ENCODE measurements around the gene ATOH8. TPM values are rescaled to one million over a fixed set of nuclear protein-coding genes. Genes with fewer than 3 reads are reported as not detected.

The ATOH8 gene
- total and polyA plus RNA-seq, 2 donors (not counting 1 experiment from before 2014, with no cell fraction given) = not detected

- H3K4me1 Mint-ChIP-seq = no peaks in the 10 kb centered on the region
- ChIA-PET CTCF (interaction anchor here (2.6 kb wide), 1 partner anchor 9 kb away, joined by 10 read pairs; no protein-coding TSS in a partner anchor), POLR2A (no interaction called here)
- no peak overlapping the region for H2AFZ ChIP-seq (ENCODE audit: insufficient read depth, low read depth, low read length, poor library complexity, severe bottlenecking)
- H3K9me3 Mint-ChIP-seq (ENCODE audit: insufficient read depth) = no peaks in the 10 kb centered on the region
- no peaks in the 10 kb centered on the region for H3K36me3 ChIP-seq (replicated peaks in 1 of 2; ENCODE audit: control extremely low read depth in 1 of 2, control insufficient read depth in 1 of 2, extremely low read depth in 1 of 2, insufficient read depth in 2 of 2, low read length in 1 of 2)
- H3K27me3 Mint-ChIP-seq = peaks cover 48% of the 10 kb centered on the region
- H3K4me3 Mint-ChIP-seq = no peak overlapping the region
- H3K4me1 ChIP-seq (ENCODE audit: control insufficient read depth in 2 of 2, insufficient read depth in 2 of 2, low read length in 2 of 2) = no peaks in the 10 kb centered on the region
- peaks cover 0 to 17% (median 8%) of the 10 kb centered on the region in 4 experiments for H3K27me3 ChIP-seq (replicated peaks in 1 of 4; ENCODE audit: control extremely low read depth in 1 of 4, control insufficient read depth in 3 of 4, insufficient read depth in 4 of 4, low read length in 3 of 4)
- H3K9ac ChIP-seq (ENCODE audit: low read length) = no peak overlapping the region
- no peak overlapping the region for H3K27ac Mint-ChIP-seq
- no peak overlapping the region for H3K27ac ChIP-seq (ENCODE audit: low read length in 2 of 2)
- intact Hi-C loops (cut with micrococcal nuclease) = no loop called here
- no peak overlapping the region for H3K4me3 ChIP-seq (ENCODE audit: control extremely low read depth in 1 of 5, extremely low read depth in 1 of 5, insufficient read depth in 1 of 5, low read depth in 2 of 5, low read length in 4 of 5)
- no peaks in the 10 kb centered on the region for H3K79me2 ChIP-seq (ENCODE audit: control insufficient read depth, insufficient read depth, low read length)
- WGBS (ENCODE audit: insufficient coverage) = 100% methylated on average over 1 of the region's 4 CpGs
- ATAC-seq (ENCODE audit: low read depth) = no peak
- DNase-seq = no peak
- TF ChIP-seq CTCF (IDR thresholded peaks at IDR 0.05) = no peak
- TF ChIP-seq EZH2 (IDR thresholded peaks at IDR 0.05; ENCODE audit: borderline replicate concordance, insufficient read depth, low read depth, low read length, poor library complexity, severe bottlenecking) = no peak
- no peaks in the 10 kb centered on the region for H4K20me1 ChIP-seq (ENCODE audit: control insufficient read depth, insufficient read depth, low read length, poor library complexity, severe bottlenecking)
- no peak overlapping the region for H3K4me2 ChIP-seq (replicated peaks; ENCODE audit: low read depth, low read length, poor library complexity, severe bottlenecking)
- H3K9me3 ChIP-seq (ENCODE audit: control extremely low read depth in 1 of 3, control insufficient read depth in 2 of 3, insufficient read depth in 1 of 3, low read length in 2 of 3) = no peaks in the 10 kb centered on the region
Observed at GRCh38 chr2:85737961-85738360, 15.8 kb upstream of the ATOH8 start.

- Histone ChIP-seq H4K20me1 (ENCODE audit: control insufficient read depth, insufficient read depth, low read length, poor library complexity, severe bottlenecking) (no peaks in the 10 kb centered on the region), H2AFZ (ENCODE audit: insufficient read depth, low read depth, low read length, poor library complexity, severe bottlenecking) (no peak overlapping the region), H3K27me3 (replicated peaks in 1 of 4; ENCODE audit: control extremely low read depth in 1 of 4, control insufficient read depth in 3 of 4, insufficient read depth in 4 of 4, low read length in 3 of 4) (peaks cover 0 to 21% (median 9%) of the 10 kb centered on the region in 4 experiments), H3K36me3 (replicated peaks in 1 of 2; ENCODE audit: control extremely low read depth in 1 of 2, control insufficient read depth in 1 of 2, extremely low read depth in 1 of 2, insufficient read depth in 2 of 2, low read length in 1 of 2) (no peaks in the 10 kb centered on the region), H3K9me3 (ENCODE audit: control extremely low read depth in 1 of 3, control insufficient read depth in 2 of 3, insufficient read depth in 1 of 3, low read length in 2 of 3) (no peaks in the 10 kb centered on the region), H3K9ac (ENCODE audit: low read length) (no peak overlapping the region), H3K27ac (ENCODE audit: low read length in 2 of 2) (no peak overlapping the region), H3K4me2 (replicated peaks; ENCODE audit: low read depth, low read length, poor library complexity, severe bottlenecking) (no peak overlapping the region), H3K4me1 (ENCODE audit: control insufficient read depth in 2 of 2, insufficient read depth in 2 of 2, low read length in 2 of 2) (no peaks in the 10 kb centered on the region), H3K4me3 (ENCODE audit: control extremely low read depth in 1 of 5, extremely low read depth in 1 of 5, insufficient read depth in 1 of 5, low read depth in 2 of 5, low read length in 4 of 5) (no peak overlapping the region), H3K79me2 (ENCODE audit: control insufficient read depth, insufficient read depth, low read length) (no peaks in the 10 kb centered on the region)
- POLR2A ChIA-PET = no interaction called here
- no peak for TF ChIP-seq CTCF (IDR thresholded peaks at IDR 0.05)
- no peak for TF ChIP-seq EZH2 (IDR thresholded peaks at IDR 0.05; ENCODE audit: borderline replicate concordance, insufficient read depth, low read depth, low read length, poor library complexity, severe bottlenecking)
- H3K27me3 Mint-ChIP-seq = peaks cover 57% of the 10 kb centered on the region
- no peak overlapping the region for H3K4me3 Mint-ChIP-seq
- WGBS (ENCODE audit: insufficient coverage) = 87% methylated on average over 4 of the region's 4 CpGs
- peak overlapping the region; percentile 11 for H3K27ac Mint-ChIP-seq
- H3K4me1 Mint-ChIP-seq = peaks cover 4% of the 10 kb centered on the region
- ATAC-seq (ENCODE audit: low read depth) (no peak), DNase-seq (no peak)
- no peaks in the 10 kb centered on the region for H3K9me3 Mint-ChIP-seq (ENCODE audit: insufficient read depth)
- intact Hi-C loops (cut with micrococcal nuclease) = no loop called here
- CTCF ChIA-PET = interaction anchor here (1.0 to 2.8 kb wide), 6 partner anchors 9 to 270 kb away, joined by 3 to 13 read pairs (median 4); no protein-coding TSS in a partner anchor
Observed at GRCh38 chr2:85740193-85740592, 13.6 kb upstream of the ATOH8 start.
